Retina (tissue), 1 donor: ENCODE measurements around the gene KIF25.
A peak's percentile ranks its signal among the peaks of the same experiment; 100 is the strongest.
"Not testable (repeated sequence)": the region's sequence is repeated elsewhere in the genome, so short reads cannot be mapped to it uniquely, and the experiment has no call there.

Experiments used
- DNase-seq: peaks from one replicate; pipeline ENCODE4 v3.0.0-alpha.2; 2016

The KIF25 gene

DNA sequence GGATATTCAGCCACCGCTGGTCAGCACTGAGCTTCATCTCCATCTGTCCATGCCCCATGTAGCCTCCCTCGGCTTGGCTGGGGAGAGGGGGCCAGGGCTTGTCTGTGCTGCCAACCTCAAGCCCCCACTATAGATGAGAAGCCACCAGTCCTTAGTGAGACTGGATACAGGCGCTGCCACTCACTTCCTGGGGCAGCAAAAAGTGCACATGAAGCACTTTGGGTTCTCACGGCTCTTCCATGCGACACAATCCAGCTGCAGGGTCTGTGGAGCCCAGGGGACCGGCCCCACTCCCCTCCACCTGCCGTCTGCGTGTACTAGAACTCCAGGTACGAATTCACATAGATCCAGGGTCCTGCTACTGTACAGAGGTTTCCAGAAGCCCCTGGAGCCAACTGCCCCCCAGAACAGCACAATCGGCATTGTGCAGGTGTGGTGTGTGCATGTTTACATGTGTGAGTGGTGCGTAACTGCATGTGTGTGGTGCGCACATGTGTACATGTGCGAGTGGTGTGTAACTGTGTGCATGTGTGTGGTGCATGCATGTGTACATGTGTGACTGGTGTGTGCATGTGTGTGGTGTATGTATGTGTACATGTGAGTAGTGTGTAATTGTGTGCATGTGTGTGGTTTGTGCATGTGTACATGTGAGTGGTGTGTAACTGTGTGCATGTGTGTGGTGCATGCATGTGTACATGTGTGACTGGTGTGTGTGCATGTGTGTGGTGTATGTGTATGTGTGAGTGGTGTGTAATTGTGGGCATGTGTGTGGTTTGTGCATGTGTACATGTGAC is 76.7 kb downstream of the KIF25 start:
- no peak for DNase-seq

DNA sequence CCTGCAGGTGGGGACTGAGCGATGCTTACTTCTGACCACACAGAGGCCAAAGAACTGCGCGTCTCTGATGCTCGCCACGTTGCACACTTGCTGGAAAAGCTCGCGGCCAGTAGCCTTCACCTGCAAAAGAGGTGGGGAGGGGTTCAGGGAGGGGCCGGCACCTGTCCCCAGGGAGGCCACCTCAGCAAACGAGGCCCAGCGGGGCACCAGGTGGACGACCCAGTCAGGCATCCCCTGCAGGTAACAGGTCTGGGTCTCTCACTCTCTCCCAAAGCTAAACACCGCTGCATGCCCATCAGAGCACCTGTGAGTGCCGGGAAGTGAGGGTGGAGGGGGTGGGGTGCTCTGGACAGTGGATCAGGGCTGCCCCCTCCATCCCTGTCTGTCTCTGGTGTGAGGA is 77.7 kb downstream of the KIF25 start:
- DNase-seq = no peak

DNA sequence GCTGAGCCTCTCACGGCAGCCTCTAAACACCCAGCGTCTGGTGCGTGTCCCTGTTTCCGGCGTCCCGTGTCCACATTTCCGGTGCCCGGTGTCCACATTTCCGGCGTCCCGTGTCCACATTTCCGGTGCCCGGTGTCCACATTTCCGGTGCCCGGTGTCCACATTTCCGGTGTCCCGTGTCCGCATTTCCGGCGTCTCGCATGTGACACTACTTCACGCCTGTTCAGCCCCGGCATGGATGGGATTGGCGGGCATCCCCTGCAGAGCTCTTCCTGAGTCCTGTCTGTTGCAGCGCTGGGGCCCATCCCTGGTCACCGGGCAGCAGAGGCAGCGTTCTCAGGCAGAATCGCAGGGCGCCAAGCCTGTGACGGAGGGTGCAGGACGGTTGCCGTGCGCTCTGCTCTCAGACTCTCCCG is 78.3 kb downstream of the KIF25 start:
- no peak for DNase-seq

DNA sequence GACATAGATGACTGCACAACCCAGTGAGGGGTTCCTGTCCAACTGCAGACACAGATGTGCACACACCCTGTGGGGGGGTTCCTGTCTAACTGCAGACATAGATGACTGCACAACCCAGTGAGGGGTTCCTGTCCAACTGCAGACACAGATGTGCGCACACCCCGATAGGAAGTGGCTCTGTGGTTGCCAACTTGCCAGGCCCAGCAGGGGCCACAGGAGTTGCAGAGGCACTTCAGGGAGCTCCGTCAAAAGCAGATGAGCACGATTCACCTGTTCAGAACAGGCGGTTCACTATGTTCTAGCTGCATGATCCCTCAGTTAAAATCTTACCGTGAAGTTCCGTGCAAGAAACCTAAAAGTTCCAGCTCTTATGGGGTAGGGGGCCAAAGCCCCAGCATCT is 79.9 kb downstream of the KIF25 start:
- DNase-seq = not testable (repeated sequence)

DNA sequence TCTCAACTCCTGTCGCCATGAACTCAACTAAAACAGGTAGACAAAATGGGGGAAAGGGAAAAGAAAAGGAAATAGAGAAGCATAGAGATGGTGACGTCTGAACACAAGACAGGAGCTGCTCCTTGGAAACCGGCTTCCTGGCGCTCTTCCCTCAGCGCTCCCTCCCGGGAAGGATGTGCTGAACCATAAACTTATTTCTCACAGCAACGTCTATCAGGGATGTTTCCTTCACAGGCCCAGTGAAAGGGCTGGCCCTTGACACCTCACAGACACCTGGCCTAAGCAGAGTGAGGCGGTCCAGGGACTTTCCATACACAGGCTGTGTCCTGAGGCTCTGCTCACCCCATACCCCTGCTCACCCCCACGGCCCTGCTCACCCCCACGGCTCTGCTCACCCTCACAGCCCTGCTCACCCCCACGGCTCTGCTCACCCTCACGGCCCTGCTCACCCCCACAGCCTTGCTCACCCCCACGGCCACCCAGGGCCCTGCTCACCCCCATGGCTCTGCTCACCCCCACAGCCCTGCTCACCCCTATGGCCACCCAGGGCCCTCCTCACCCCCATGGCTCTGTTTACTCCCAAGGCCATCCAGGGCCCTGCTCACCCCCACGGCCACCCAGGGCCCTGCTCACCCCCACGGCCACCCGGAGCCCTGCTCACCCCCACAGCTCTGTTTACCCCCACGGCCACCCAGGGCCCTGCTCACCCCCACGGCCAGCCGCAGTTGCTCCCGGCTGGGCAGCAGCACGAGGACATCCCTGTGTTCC is 80.9 kb downstream of the KIF25 start:
- DNase-seq = no peak

DNA sequence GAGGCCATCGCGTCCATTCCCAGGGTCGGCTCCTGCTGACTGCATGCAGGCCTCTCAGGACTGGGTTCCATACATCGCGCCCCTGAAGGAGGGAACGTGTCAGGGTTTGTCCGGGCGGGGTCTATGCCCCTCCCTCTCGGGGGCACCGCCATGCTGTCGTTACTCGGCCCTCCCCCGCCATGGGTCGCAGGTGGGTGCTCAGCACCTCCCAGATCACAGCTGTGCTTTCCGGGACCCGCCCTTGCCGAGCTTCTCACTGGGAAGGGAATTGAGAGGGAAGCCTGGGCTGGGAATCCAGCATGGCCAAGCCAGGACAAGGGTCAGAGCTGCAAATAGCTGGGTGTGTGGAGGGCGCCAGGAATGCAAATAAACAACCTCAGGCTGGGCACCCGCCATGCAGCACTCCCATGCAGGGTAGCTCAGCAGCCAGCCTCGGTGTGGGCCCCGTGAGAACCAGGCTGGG is 81.5 kb downstream of the KIF25 start, which contains the start of gene FRMD1:
Gene FRMD1 (minus strand): TSS at position 270 of the 463 bp plus-strand sequence. CDS start 118 bp downstream, at position 152.
- DNase-seq = no peak

DNA sequence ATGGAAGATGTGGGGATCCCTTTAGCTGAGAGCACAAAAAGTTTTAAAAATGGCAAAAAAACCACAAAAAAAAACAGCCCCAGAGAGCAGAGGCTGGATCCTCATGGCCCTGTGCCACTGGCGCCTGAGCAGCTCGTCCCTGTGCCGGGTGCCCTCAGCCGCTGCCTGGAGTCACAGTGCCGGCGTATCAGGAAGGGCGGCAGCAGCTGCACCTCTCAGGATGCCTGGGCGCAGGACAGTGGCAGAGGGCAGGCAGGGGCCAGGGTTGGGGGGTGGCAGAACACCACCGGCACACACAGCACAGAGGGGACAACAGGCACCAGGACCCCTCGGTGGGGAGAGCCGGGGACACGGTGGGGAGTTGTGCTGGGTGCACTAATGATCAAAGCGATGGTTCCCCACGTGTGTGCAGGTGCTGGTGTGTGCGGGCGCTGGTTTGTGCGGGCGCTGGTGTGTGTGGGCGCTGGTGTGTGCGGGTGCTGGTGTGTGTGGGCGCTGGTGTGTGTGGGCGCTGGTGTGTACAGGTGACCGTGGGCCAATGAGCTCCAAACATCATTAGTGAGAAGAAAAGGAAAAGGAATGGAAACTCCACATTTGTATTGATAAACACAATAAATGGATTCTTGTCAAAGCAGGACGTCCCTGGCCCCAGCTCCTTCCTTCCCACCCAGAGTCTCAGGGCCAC is 83.1 kb downstream of the KIF25 start:
- DNase-seq = no peak

DNA sequence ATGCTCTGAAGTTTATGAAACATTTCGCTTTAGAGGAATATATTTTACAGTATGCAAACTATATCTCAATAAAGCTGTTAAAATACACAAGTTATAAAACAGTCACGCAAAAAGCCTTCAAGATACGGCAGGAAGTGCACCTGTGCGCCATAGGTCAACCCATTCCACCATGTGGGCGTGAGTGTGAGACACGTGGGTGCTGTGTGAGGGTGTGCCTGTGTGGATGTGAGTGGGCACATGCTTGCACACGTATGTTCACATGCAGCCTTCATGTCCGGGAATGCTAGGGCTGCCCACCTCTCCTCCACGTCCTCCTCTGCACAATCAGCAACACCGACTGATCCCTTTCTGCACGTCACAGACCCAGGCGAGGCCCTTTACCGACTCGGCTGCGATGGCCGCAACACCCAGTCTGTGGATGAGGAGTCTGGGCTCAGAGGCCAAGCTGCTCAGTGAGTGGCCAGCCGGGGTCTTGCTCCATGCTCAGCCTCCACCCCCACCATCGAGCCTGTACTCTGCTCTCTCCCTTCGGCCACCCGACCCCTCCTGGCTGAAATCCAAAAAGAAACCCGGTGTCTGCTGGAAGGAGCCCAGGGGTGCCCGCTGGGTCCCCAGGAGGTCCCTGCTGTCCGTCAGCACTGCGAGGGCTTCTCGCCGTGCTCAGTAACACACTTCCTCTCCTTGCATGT is 84.5 kb downstream of the KIF25 start:
- DNase-seq = no peak

DNA sequence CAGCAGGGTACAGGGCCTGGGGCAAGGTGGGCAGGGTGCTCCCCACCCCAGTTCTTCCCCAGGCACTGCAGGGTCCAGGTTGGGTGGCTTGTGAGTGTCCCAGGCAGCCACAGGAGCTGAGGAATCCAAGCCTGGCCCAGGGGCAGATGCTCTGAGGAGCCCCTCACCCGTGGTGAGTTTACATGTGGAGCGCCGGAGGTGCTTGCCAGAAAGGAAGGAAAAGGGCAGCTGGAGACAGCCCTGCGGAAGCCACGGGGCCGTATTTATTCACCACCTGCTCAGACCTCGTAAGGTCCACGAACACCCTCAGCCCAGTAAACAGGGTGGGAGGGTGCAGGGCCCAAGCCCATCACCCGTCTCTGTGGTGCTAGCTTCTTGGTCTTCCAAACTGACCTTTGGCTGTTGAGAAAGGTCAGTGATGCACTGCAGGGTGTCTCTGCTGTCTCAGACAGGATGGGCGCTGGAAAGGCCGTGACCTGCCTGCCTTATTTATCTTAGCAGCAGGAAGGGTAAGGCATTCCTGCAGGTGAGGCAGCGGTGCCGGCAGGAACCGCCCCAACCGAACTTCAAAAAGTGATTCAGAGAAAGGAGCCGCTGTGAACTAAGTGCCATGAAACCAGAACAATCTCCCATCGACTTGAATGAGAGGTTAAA is 85.5 kb downstream of the KIF25 start:
- DNase-seq = no peak

DNA sequence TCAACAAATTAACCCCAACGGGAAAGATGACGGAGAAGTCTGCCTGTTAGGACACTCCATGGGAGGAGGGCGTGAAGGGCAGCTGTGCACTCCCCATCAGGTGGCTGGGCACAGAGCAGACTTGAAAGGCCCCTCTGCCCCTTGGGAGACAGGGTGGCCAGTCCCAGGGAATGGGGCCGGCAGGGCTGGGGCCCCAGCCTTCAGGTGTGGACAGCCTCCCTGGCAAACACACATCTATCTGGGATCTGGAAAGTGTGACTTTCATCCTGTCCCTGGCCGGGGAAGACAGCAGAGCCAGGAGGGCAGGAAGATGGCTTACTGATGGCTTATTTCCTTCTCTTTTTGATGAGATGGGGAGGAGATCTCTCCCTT is 86.0 kb downstream of the KIF25 start:
- DNase-seq = no peak

DNA sequence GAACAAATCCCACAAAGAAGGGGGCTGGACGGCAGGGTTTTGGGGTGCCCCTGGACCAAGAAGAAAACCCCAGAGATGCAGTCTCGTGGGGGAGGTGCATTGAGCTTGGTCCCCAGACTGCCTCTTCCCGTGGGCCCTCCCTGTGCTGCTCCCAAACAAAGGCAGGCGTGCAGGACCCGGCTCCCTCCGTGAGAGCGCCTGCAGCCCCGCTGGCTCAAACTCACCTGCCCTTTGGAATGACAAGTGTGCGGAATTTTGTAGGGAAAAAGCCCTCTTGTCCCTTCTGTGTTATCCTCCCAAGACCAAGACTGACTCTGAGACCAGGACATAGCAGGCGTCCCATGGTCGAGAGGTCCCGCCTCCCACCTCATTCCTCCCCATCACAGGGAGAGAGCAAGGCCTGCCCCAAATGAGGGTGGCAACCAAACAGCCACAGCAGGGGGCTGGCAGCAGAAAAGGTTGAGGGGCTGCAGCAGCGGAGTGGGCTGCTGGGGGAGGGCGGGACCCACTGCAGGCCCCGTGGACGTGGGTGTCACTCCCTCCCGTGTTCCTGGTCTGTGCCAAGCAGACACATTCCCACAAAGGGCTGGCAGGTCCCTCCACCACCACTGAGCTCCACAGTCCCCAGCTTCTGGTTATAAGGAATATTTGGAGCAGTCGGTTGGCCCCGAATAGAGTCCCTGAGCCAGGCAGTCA is 87.1 kb downstream of the KIF25 start:
- DNase-seq = no peak

DNA sequence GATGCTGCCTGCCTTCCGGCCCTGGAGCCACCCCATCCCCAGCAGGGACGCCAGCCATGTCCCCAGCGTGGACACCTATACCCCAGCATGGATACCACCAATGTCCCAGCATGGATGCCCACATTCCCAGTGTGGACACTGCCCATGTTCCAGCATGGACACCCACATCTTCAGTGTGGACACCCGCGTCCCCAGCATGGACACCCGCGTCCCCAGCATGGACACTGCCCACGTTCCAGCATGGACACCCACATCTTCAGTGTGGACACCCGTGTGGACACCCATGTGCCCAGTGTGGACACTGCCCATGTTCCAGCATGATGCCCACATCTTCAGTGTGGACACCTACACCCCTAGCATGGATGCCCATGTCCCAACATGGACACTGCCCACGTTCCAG is 88.6 kb downstream of the KIF25 start:
- no peak for DNase-seq

DNA sequence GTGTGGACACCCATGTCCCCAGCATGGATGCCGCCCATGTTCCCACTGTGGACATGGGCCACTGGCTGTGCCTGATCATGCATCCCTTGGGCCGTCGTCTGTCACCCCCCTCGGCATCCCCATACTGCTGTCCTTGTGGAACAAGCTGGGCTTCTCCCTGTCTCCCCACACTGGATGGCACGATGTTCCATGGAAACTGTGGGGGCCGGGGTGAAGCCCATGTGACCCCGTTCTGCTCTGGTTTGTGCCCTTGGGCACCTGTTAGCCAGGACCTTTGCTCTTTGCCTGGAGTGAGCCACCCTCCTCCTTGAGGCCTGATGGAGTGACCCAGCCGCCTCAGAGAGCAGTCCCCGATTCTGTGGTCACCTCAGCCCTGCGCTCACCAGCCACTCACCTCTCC is 89.1 kb downstream of the KIF25 start:
- DNase-seq = no peak

DNA sequence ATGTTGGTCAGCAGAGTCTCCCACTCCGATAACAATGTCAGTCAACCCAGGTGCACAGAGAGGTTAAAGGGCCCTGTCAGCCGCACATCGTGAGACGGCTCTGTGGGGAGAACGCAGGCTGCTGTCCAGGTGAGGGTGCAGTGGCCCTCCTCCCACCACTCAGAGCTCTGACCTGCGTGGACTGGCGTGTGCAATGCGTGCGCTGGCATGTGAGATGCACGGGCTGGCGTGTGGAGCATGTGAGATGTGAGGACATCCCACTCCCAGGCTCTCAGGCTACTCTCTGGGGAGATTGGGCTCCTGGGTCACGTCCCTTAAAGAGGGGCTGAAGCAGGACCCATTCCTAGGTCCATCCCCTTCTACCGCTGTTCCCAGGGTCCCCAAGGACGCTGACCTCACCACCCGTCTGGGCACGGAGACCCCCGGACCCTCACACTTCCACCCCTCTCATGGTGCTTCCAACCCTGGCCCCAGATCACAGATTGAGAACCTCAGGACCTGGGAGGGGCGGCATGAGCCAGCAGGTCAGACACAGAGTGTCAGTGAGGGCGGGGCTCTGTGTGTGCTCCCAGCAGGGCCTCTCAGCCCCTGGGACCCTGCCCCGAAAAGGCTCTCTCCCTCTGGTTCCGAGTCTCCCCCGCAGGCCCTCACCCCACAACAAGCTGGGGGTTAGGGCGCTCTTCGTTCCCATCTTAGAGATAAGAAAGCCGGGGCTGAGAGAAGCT is 90.1 kb downstream of the KIF25 start:
- no peak for DNase-seq

DNA sequence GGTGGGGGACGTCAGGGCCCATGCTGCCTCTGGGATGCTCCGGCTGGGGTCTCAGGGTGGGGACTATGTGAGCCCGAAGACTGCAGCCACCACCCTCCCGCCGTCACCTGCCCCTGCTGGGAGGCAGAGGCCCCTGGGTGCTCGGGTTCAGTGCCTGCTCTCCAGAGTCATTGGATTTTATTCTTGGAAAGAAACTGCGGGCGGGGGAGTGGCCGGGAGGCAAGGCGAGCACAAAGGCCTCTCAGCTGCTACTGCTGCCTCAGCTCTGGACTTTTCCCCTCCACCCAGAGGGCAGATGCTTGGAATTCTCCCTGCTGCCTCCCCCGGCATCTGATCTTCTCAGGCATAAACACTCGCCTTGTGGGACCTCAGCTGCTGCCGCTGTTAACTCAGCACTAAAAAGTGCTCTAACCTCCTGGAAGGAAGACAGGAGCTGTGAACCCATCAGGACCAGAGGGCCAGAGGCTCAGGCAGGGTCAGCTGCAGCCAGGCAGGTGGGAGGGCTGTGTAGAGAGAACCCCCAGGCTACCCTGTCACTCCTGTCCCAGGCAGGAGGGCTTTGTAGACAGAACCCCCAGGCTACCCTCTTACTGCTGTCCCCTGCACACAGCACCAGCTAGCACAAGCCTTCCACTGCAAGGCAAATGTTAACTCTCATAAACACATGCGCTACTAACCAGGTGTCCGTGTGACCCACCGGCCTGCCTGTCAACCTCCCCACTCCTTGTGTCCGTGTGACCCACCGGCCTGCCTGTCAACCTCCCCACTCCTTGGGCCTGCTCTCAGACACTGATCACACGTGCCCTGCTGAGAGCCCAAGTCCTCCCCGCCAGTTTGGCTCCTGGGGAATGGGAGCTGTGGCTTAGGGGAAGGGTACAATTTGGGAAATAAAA is 90.9 kb downstream of the KIF25 start:
- DNase-seq = peak; percentile 80

DNA sequence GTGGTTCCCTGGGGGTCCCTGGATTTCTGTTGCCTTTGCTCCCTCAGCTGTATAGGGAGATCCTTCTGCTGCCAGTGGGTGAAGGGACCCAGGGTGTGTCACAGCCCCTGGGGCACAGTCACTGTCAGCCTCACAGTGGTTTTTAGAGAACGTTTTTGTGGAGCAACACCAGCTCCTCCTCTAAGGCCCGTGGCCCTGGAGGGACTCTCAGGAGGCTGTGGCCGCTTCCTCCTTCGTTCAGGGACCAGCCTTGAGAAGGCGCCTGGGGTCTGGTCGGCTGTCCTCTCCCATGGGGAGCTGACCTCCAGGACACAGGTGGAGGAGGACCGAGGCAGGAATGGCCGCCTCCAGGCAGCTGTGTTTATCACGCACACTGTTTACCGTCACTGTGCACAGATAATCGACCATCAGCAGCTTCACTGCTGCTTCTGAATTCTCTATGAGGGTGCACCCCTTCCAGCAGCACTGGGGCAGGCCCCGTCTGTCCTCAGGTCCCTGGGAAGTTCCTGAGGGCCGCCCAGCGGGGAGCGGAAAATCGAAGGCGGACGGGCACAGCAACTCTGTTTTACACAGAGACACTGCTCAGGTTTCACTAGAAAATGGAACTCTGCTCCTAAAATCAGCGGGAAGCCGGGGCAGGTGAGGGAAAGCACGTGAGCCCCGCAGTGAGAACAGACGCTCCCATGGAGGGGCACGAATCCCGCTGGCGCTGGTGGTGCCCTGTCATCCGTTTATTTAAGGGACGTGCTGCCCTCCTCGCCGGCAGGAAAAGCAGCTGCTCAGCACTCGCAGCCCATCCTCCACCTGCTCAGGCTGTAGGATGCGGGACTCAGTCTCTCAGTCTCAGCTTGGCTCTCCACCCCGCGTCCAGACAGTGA is 92.0 kb downstream of the KIF25 start:
- no peak for DNase-seq

DNA sequence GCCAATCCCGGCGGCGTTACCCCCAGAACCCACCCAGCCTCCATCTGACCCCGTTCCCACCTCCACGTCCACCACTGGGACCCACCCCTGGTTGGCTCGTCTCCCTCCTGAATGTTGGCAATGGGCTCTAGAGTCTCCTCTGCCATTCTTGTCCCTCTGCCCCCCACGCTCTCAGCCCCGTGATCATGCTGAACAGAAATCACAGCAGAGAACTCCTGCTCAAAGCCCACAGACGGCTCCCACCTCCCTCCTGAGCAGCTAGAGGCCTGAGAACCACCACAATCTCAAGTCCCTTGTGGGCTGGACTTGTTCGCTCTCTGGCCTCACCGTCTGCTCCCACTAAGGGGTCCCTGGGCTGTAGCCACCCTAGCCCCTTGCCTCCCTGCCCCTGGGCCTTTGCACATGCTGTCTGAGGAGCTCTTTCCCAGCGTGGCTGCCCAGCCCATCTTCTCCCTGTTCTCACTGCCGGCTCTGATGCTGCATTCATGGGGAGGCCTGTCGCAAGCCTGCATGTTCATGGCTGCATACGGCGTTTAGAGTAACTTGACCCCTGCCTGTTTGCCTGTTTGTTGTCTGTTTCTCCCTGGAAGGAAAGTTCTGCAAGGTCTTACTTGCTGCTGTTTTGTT is 92.7 kb downstream of the KIF25 start:
- DNase-seq = no peak

DNA sequence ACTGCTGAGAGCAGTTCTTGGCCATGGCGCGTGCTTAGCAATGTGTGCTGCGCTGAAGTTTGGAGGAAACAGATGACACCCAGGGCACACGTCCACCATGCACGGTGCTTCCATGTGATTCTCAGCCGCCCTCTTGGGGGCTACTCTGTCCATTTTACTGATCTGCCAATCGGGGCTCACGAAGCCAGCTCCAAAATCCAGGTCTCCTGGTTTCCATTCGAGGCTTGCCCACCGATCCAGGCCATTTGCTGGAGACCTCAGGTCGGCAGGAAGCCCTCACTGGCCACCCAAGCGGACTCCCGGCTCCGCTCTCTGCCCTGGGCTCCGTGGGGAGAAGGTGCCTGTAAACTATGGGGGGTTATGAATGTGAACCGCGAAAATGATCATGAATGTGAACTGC is 93.2 kb downstream of the KIF25 start:
- no peak for DNase-seq
